Measurements from ENCODE around the gene KRT38.
"Not testable (repeated sequence)": the region's sequence is repeated elsewhere in the genome, so short reads cannot be mapped to it uniquely, and the experiment has no call there.

The KRT38 gene

DNA sequence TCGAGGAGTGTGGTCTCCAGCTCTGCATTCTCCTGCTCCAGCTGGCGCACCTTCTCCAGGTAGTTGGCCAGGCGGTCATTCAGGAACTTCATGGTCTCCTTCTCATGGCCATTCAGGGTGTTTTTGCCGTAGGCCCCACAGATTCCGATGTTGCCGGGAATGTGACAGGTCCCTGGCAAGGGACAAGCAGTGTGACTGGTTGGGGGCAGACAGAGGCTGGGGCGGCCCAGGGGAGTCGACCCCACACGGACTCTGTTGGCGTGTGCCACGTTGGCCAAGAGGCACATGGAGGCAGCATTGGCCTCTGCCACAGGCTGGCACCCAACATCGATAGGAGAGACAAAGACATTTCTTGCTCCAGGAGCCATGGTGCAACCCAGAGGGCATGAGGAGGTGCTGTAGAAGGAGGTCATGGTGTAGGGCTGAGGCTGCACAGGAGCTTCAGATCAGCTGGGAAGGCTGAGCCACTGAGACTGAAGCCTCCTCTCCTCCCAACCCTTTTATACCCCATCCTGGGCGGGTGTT, 16.6 kb downstream of the KRT38 start, which contains the start of gene KRT37:
TSS of gene KRT37 (minus strand) at position 475 of the 525 bp plus-strand sequence. CDS start at position 413, 62 bp downstream.
- TF ChIP-seq CTCF (IDR thresholded peaks at IDR 0.05; ENCODE audit: low read depth, low read length), result no peak
- no peak within 1 kb of the TSS for H3K4me3 ChIP-seq (ENCODE audit: low read depth, low read length)

DNA sequence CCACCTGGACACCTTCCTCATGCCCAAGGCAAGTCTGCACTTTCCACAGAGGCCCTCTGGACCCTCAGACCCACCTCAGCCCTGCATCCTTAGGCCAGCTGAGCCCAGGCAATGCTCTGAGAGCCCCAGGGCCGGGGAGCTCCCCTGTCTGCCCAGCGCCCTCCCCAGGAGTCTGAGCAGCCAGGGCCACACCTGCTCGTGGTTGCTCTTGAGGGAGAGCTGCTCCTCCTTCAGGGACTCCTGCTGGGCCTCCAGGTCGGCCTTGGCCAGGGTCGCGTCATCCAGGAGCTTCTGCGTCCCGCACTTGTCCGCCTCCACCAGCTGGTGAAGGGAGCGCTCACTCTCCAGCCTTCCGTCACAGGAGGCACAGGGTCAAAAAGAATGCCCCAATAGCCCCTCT, 18.2 kb downstream of the KRT38 start:
- not testable (repeated sequence) for H3K4me3 ChIP-seq (ENCODE audit: low read depth, low read length)

DNA sequence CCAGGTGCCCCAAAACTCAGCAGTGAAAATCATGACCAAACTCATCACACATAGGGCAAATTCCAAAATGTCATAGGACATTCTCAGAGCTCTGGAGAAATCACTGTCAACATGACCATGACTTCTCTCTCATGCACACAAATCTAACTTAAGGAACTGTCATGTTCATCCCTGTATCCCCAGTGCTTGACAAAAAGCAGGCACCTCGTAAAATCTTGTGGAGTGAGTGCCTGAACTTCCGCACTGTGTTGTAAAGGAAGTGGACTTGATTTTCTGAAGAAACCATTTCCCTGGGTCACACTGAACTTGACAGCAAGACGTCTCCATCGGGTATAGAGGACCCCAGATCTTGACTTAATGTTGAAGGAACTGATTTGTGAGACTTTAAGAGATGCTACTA, 19.2 kb downstream of the KRT38 start:
- no peak for TF ChIP-seq CTCF (IDR thresholded peaks at IDR 0.05; ENCODE audit: low read depth, low read length)
- H3K4me3 ChIP-seq (ENCODE audit: low read depth, low read length), result no peak overlapping the region

- no peak for TF ChIP-seq CTCF (IDR thresholded peaks at IDR 0.05; ENCODE audit: low read depth, low read length)
These were observed 19.7 kb downstream of the KRT38 start for GRCh38 chr17:41421116-41421515.

GRCh38 chr17:41420134-41420533, 20.6 kb downstream of the KRT38 start:
- TF ChIP-seq CTCF (IDR thresholded peaks at IDR 0.05; ENCODE audit: low read depth, low read length), result no peak

More at GRCh38 chr17:41421116-41421515, 19.7 kb downstream of the KRT38 start:
- H3K4me3 ChIP-seq (ENCODE audit: low read depth, low read length), result no peak overlapping the region

GRCh38 chr17:41419716-41420115, 21.1 kb downstream of the KRT38 start:
- no peak for TF ChIP-seq CTCF (IDR thresholded peaks at IDR 0.05; ENCODE audit: low read depth, low read length)

More at GRCh38 chr17:41420134-41420533, 20.6 kb downstream of the KRT38 start:
- no peak overlapping the region for H3K4me3 ChIP-seq (ENCODE audit: low read depth, low read length)

GRCh38 chr17:41418116-41418860, 22.5 kb downstream of the KRT38 start:
- no peak for TF ChIP-seq CTCF (IDR thresholded peaks at IDR 0.05; ENCODE audit: low read depth, low read length)
- H3K4me3 ChIP-seq (ENCODE audit: low read depth, low read length), result no peak overlapping the region

More at GRCh38 chr17:41419716-41420115, 21.1 kb downstream of the KRT38 start:
- H3K4me3 ChIP-seq (ENCODE audit: low read depth, low read length), result no peak overlapping the region

Data from WI38 (cell line).